HEK293 (cell line): ENCODE measurements around the gene EBF3.

Source experiments
- CTCF ChIA-PET: fragments of 350-600 bp; formaldehyde crosslinking; extraction: SDS; loops from one replicate; lab custom pipeline; 2021; ENCODE audit warnings: antibody characterized with exemption; lab: Yijun Ruan, JAX
- POLR2A ChIA-PET: fragments of 300-600 bp; formaldehyde crosslinking; extraction: SDS; loops from one replicate; lab custom pipeline; 2020; ENCODE audit warnings: antibody characterized with exemption, inconsistent platforms; lab: Yijun Ruan, JAX
- H3K27ac ChIP-seq: fragments of 200-500 bp; sonication (Bioruptor generic); 2 replicates; pipeline ENCODE4 v1.5.1; 2014; ENCODE audit warnings: low read depth, low read length, control low read depth, inconsistent platforms; ENCODE audit errors: extremely low read depth
- H3K36me3 ChIP-seq, 2 experiments: fragments of 200-500 bp in 1 of 2; sonication (Bioruptor generic) in 1 of 2; 1 replicate in 1 of 2; 2 replicates in 1 of 2; pipeline ENCODE4 v1.5.1; 2014 to 2017; ENCODE audit warnings: inconsistent platforms in 2 of 2, low read length in 2 of 2; ENCODE audit not compliant: control insufficient read depth in 2 of 2, insufficient read depth in 1 of 2
- H3K4me1 ChIP-seq: fragments of 200-500 bp; sonication (Bioruptor generic); 2 replicates; pipeline ENCODE4 v1.5.1; 2014; ENCODE audit warnings: mild to moderate bottlenecking, low read length, inconsistent platforms; ENCODE audit not compliant: control insufficient read depth, insufficient read depth
- H3K4me3 ChIP-seq: 2 replicates; pipeline ENCODE4 v1.5.1; 2011; ENCODE audit warnings: low read depth, mild to moderate bottlenecking, control low read depth, low read length, moderate library complexity
- H3K9me3 ChIP-seq: fragments of 200-500 bp; sonication (Bioruptor generic); 2 replicates; pipeline ENCODE4 v1.5.1; 2014; ENCODE audit warnings: low read depth, low read length, inconsistent platforms; ENCODE audit not compliant: control insufficient read depth, insufficient read depth
- RBAK ChIP-seq: fragments of 450-650 bp; formaldehyde crosslinking; IDR thresholded peaks from 2 replicates; pipeline ENCODE4 v1.5.1; 2016; ENCODE audit warnings: missing biosample characterization, missing genetic modification characterization
- ZBTB21 ChIP-seq: fragments of 450-650 bp; formaldehyde crosslinking; IDR thresholded peaks from 2 replicates; pipeline ENCODE4 v1.5.1; 2017; ENCODE audit warnings: missing biosample characterization, missing genetic modification characterization
- ZBTB48 ChIP-seq: fragments of 450-650 bp; formaldehyde crosslinking; IDR thresholded peaks from 2 replicates; pipeline ENCODE4 v1.5.1; 2016; ENCODE audit warnings: missing biosample characterization, missing genetic modification characterization
- ZNF223 ChIP-seq: fragments of 450-650 bp; formaldehyde crosslinking; IDR thresholded peaks from 2 replicates; pipeline ENCODE4 v1.5.1; 2016; ENCODE audit warnings: missing biosample characterization, missing genetic modification characterization
- ZNF274 ChIP-seq, 2 experiments: fragments of 200-500 bp in 1 of 2; fragments of 450-650 bp in 1 of 2; sonication (Bioruptor generic) in 1 of 2; formaldehyde crosslinking in 1 of 2; IDR thresholded peaks; 2 replicates each; pipeline versions ENCODE4 v1.5.1 to v1.6.1; 2014 to 2016; ENCODE audit warnings: borderline replicate concordance in 1 of 2, inconsistent platforms in 1 of 2, low read length in 1 of 2, missing biosample characterization in 1 of 2, missing genetic modification characterization in 1 of 2
- ZNF48 ChIP-seq: fragments of 450-650 bp; formaldehyde crosslinking; IDR thresholded peaks from 2 replicates; pipeline ENCODE4 v1.5.1; 2016; ENCODE audit warnings: missing biosample characterization, missing genetic modification characterization
- ZNF558 ChIP-seq: fragments of 450-650 bp; formaldehyde crosslinking; IDR thresholded peaks from 2 replicates; pipeline ENCODE4 v1.5.1; 2016; ENCODE audit warnings: missing biosample characterization, missing genetic modification characterization
- ZNF624 ChIP-seq: fragments of 450-650 bp; formaldehyde crosslinking; IDR thresholded peaks from 2 replicates; pipeline ENCODE4 v1.5.1; 2017; ENCODE audit warnings: missing biosample characterization, missing genetic modification characterization
- ZNF677 ChIP-seq: fragments of 450-650 bp; IDR thresholded peaks from 2 replicates; pipeline ENCODE4 v1.5.0; 2018; ENCODE audit warnings: missing biosample characterization, mild to moderate bottlenecking, missing genetic modification characterization, moderate library complexity
- ZNF791 ChIP-seq: fragments of 450-650 bp; formaldehyde crosslinking; IDR thresholded peaks from 2 replicates; pipeline ENCODE4 v1.5.1; 2016; ENCODE audit warnings: missing biosample characterization, missing genetic modification characterization
- ZNF830 ChIP-seq: fragments of 450-650 bp; IDR thresholded peaks from 2 replicates; pipeline ENCODE4 v1.5.0; 2018; ENCODE audit warnings: missing biosample characterization, missing genetic modification characterization, low read depth, mild to moderate bottlenecking, moderate library complexity
- TF ChIP-seq, protein P1 (sequence below): fragments of 450-650 bp; formaldehyde crosslinking; IDR thresholded peaks from 2 replicates; pipeline ENCODE4 v1.5.1; 2017; ENCODE audit warnings: missing biosample characterization, missing genetic modification characterization
- TF ChIP-seq, protein P2 (sequence below): fragments of 450-650 bp; formaldehyde crosslinking; IDR thresholded peaks from 2 replicates; pipeline ENCODE4 v1.5.1; 2016; ENCODE audit warnings: missing biosample characterization, missing genetic modification characterization
- TF ChIP-seq, protein P3 (sequence below): fragments of 450-650 bp; formaldehyde crosslinking; IDR thresholded peaks from 2 replicates; pipeline ENCODE4 v1.5.1; 2017; ENCODE audit warnings: missing biosample characterization, missing genetic modification characterization
- TF ChIP-seq, protein P4 (sequence below): fragments of 450-650 bp; formaldehyde crosslinking; IDR thresholded peaks from 2 replicates; pipeline ENCODE4 v1.5.1; 2016; ENCODE audit warnings: missing biosample characterization, missing genetic modification characterization
- TF ChIP-seq, protein P5 (sequence below): fragments of 450-650 bp; formaldehyde crosslinking; IDR thresholded peaks from 2 replicates; pipeline ENCODE4; 2016; ENCODE audit warnings: missing biosample characterization, missing genetic modification characterization
- TF ChIP-seq, protein P6 (sequence below): IDR thresholded peaks from 2 replicates; pipeline ENCODE4 v1.6.1; 2011; ENCODE audit warnings: mild to moderate bottlenecking, low read depth, low read length, borderline replicate concordance

The EBF3 gene

DNA sequence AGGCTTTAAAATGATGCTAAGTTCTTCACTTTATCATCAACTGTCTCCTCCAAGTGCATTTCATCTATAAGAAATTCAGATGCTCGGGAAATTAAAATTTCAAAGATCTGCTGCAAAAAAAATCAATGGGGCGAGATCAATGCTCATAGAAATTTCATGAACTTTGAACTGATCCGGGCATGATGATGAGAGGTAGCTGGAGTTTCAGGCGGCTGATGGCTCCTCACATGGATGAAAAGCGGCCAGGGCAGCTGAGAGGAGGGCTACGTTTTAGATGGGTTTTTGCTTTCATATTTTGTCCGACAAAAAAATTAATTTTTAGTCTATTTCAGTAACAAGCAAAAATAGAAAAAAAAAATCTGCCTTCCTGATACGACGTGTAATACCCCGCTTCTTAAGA lies 109.9 kb downstream of the EBF3 start (continued):
- TF ChIP-seq, protein P1, sequence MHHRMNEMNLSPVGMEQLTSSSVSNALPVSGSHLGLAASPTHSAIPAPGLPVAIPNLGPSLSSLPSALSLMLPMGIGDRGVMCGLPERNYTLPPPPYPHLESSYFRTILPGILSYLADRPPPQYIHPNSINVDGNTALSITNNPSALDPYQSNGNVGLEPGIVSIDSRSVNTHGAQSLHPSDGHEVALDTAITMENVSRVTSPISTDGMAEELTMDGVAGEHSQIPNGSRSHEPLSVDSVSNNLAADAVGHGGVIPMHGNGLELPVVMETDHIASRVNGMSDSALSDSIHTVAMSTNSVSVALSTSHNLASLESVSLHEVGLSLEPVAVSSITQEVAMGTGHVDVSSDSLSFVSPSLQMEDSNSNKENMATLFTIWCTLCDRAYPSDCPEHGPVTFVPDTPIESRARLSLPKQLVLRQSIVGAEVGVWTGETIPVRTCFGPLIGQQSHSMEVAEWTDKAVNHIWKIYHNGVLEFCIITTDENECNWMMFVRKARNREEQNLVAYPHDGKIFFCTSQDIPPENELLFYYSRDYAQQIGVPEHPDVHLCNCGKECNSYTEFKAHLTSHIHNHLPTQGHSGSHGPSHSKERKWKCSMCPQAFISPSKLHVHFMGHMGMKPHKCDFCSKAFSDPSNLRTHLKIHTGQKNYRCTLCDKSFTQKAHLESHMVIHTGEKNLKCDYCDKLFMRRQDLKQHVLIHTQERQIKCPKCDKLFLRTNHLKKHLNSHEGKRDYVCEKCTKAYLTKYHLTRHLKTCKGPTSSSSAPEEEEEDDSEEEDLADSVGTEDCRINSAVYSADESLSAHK (tag by site-specific recombination) = no peak
- TF ChIP-seq ZNF624 (tag by site-specific recombination) = no peak
- TF ChIP-seq, protein P2, sequence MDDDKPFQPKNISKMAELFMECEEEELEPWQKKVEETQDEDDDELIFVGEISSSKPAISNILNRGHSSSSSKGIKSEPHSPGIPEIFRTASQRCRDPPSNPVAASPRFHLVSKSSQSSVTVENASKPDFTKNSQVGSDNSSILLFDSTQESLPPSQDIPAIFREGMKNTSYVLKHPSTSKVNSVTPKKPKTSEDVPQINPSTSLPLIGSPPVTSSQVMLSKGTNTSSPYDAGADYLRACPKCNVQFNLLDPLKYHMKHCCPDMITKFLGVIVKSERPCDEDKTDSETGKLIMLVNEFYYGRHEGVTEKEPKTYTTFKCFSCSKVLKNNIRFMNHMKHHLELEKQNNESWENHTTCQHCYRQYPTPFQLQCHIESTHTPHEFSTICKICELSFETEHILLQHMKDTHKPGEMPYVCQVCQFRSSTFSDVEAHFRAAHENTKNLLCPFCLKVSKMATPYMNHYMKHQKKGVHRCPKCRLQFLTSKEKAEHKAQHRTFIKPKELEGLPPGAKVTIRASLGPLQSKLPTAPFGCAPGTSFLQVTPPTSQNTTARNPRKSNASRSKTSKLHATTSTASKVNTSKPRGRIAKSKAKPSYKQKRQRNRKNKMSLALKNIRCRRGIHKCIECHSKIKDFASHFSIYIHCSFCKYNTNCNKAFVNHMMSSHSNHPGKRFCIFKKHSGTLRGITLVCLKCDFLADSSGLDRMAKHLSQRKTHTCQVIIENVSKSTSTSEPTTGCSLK (tag by site-specific recombination) = no peak
- TF ChIP-seq ZBTB21 (tag by site-specific recombination) = no peak
- TF ChIP-seq, protein P3, sequence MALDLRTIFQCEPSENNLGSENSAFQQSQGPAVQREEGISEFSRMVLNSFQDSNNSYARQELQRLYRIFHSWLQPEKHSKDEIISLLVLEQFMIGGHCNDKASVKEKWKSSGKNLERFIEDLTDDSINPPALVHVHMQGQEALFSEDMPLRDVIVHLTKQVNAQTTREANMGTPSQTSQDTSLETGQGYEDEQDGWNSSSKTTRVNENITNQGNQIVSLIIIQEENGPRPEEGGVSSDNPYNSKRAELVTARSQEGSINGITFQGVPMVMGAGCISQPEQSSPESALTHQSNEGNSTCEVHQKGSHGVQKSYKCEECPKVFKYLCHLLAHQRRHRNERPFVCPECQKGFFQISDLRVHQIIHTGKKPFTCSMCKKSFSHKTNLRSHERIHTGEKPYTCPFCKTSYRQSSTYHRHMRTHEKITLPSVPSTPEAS (tag by site-specific recombination) = no peak
- TF ChIP-seq, protein P4, sequence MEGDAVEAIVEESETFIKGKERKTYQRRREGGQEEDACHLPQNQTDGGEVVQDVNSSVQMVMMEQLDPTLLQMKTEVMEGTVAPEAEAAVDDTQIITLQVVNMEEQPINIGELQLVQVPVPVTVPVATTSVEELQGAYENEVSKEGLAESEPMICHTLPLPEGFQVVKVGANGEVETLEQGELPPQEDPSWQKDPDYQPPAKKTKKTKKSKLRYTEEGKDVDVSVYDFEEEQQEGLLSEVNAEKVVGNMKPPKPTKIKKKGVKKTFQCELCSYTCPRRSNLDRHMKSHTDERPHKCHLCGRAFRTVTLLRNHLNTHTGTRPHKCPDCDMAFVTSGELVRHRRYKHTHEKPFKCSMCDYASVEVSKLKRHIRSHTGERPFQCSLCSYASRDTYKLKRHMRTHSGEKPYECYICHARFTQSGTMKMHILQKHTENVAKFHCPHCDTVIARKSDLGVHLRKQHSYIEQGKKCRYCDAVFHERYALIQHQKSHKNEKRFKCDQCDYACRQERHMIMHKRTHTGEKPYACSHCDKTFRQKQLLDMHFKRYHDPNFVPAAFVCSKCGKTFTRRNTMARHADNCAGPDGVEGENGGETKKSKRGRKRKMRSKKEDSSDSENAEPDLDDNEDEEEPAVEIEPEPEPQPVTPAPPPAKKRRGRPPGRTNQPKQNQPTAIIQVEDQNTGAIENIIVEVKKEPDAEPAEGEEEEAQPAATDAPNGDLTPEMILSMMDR (tag by site-specific recombination) = no peak
- TF ChIP-seq ZBTB48 (tag by site-specific recombination) = no peak
- TF ChIP-seq, all 188 proteins: peak for 0

DNA sequence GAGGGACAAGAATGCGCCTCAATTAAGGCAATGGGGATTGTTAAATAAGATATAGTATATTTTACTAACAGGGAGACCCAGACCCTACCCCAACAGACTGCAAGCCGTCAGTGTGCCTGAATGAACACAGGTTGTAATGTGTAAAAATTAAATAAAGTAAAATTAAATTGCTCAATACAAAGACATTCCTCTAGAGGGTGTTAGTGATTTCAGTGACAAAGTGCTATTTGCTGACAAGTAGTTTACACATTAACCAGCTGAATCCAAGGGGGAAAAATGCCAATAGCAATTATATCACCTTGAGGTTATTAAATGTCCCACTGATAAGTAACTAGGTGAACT lies 110.5 kb downstream of the EBF3 start:
- no peak for TF ChIP-seq ZNF830 (tag by site-specific recombination)
- no peak for TF ChIP-seq ZNF677 (tag by site-specific recombination)
- TF ChIP-seq ZNF223 = no peak
- no peak for TF ChIP-seq RBAK
- TF ChIP-seq ZNF791 (tag by site-specific recombination) = no peak
- TF ChIP-seq, protein P5, sequence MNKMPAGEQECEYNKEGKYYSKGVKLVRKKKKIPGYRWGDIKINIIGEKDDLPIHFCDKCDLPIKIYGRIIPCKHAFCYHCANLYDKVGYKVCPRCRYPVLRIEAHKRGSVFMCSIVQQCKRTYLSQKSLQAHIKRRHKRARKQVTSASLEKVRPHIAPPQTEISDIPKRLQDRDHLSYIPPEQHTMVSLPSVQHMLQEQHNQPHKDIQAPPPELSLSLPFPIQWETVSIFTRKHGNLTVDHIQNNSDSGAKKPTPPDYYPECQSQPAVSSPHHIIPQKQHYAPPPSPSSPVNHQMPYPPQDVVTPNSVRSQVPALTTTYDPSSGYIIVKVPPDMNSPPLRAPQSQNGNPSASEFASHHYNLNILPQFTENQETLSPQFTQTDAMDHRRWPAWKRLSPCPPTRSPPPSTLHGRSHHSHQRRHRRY (tag by site-specific recombination) = no peak
- no peak for TF ChIP-seq ZNF48
- TF ChIP-seq, protein P6, sequence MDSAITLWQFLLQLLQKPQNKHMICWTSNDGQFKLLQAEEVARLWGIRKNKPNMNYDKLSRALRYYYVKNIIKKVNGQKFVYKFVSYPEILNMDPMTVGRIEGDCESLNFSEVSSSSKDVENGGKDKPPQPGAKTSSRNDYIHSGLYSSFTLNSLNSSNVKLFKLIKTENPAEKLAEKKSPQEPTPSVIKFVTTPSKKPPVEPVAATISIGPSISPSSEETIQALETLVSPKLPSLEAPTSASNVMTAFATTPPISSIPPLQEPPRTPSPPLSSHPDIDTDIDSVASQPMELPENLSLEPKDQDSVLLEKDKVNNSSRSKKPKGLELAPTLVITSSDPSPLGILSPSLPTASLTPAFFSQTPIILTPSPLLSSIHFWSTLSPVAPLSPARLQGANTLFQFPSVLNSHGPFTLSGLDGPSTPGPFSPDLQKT = no peak
- no peak for TF ChIP-seq ZNF558 (tag by site-specific recombination)
- no peak for TF ChIP-seq ZNF274 (IDR thresholded peaks at IDR 0.05; ENCODE audit: low read length)
- TF ChIP-seq ZNF274 (tag by site-specific recombination; IDR thresholded peaks at IDR 0.05; ENCODE audit: borderline replicate concordance) = no peak
- peaks cover 0 to 14% of the 10 kb centered on the region in 2 experiments; a peak in 1 of 3 replicates for H3K36me3 ChIP-seq
- CTCF ChIA-PET = interaction anchor here (0.7 to 0.9 kb wide), 4 partner anchors 34 to 1234 kb away, joined by 3 to 7 read pairs (median 3); no protein-coding TSS in a partner anchor
- no peak overlapping the region for H3K4me3 ChIP-seq
- H3K9me3 ChIP-seq = no peaks in the 10 kb centered on the region
- H3K4me1 ChIP-seq = no peaks in the 10 kb centered on the region
- POLR2A ChIA-PET = no interaction called here
- no peak overlapping the region for H3K27ac ChIP-seq
